Bronchial epithelial cell (primary cell): Measurements from ENCODE around the gene CKLF. TPM values are rescaled to one million over a fixed set of nuclear protein-coding genes. Genes with fewer than 3 reads are reported as not detected.

Experiments
- DNase-seq: peaks from one replicate; pipeline ENCODE4 v3.0.0-alpha.2; 2010; ENCODE audit warnings: low read depth
- FAIRE-seq: peaks from 2 replicates; lab custom pipeline; 2011; peaks lifted over from hg19 to GRCh38; lab: Jason Lieb, UNC
- H3K27me3 ChIP-seq: 2 replicates; pipeline ENCODE4 v1.5.1; 2011; ENCODE audit warnings: low read length; ENCODE audit not compliant: control insufficient read depth, insufficient read depth
- H3K36me3 ChIP-seq: 2 replicates; pipeline ENCODE4 v1.5.1; 2011; ENCODE audit warnings: low read length; ENCODE audit not compliant: control insufficient read depth, insufficient read depth
- H3K4me3 ChIP-seq: 2 replicates; pipeline ENCODE4 v1.5.1; 2011; ENCODE audit warnings: mild to moderate bottlenecking, low read depth, low read length, control low read depth
- total RNA-seq: library from RNA; depleted of rRNA; stranded (reverse); fragments of >200 nt; gene quantifications from 2 replicates; pipeline ENCODE4 v1.2.1, GENCODE V29; 2014
- TF ChIP-seq, protein P1 (sequence below): IDR thresholded peaks from 2 replicates; pipeline ENCODE4 v1.5.1; 2011; ENCODE audit warnings: mild to moderate bottlenecking, moderate library complexity, low read length, control low read depth, inconsistent platforms; ENCODE audit not compliant: insufficient read depth, severe bottlenecking

The CKLF gene
- total RNA-seq, 1 donor from 2014 or later: 22.6 TPM

DNA sequence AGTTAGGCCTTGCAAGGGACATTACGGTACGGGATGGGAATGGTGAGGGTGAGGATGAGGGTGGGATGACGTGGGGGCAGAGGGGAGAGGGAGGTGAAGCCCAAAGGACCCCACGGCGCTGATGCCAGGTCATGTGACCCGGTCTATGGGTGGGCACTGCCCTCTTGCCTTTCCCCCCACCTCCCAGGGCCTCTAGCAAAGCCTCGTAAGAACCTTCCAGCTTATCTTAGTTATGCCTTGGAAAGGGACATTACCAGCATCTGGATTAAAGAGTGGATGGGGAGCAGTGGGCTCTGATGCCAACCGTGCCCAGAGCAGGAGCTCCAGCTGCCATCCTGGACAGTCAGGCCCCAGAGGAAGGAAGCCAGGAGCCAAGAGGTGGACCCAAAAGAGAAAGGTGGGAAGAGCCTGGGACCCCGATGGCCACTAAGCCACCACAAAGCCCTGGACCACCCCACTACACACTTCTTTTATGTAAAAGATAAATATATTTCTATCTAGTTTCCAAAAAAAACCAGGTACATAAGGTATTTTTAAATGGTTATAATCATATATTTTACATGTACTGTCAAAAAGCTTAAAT lies 43.4 kb upstream of the CKLF start:
- Histone ChIP-seq H3K4me3 (no peak overlapping the region), H3K27me3 (no peaks in the 10 kb centered on the region), H3K36me3 (no peaks in the 10 kb centered on the region)
- TF ChIP-seq, protein P1, sequence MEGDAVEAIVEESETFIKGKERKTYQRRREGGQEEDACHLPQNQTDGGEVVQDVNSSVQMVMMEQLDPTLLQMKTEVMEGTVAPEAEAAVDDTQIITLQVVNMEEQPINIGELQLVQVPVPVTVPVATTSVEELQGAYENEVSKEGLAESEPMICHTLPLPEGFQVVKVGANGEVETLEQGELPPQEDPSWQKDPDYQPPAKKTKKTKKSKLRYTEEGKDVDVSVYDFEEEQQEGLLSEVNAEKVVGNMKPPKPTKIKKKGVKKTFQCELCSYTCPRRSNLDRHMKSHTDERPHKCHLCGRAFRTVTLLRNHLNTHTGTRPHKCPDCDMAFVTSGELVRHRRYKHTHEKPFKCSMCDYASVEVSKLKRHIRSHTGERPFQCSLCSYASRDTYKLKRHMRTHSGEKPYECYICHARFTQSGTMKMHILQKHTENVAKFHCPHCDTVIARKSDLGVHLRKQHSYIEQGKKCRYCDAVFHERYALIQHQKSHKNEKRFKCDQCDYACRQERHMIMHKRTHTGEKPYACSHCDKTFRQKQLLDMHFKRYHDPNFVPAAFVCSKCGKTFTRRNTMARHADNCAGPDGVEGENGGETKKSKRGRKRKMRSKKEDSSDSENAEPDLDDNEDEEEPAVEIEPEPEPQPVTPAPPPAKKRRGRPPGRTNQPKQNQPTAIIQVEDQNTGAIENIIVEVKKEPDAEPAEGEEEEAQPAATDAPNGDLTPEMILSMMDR: no peak
- no peak for DNase-seq
- FAIRE-seq: no peak

DNA sequence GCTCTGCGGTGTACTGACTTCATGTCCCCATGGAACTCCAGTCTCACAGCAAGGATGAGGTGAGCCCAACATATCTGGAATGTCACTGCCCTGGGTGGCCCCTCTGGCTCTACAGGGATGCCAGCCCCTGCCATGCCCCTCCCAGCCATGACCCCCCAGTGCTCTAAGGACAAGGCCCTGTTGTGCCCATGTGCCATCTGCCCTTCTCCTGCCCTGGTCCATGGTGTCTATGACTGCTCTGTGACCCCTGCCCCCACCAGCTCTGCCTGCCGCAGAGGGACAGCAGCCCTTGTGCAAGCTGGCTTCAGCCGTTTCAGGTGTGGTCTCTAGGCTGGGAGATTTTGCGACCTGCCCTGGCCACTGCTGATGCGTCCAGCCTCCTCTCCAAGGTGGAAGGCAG lies 42.8 kb upstream of the CKLF start:
- TF ChIP-seq, protein P1: no peak
- FAIRE-seq: no peak
- H3K27me3 ChIP-seq: no peaks in the 10 kb centered on the region
- no peak for DNase-seq
- no peak overlapping the region for H3K4me3 ChIP-seq
- H3K36me3 ChIP-seq: no peaks in the 10 kb centered on the region

GRCh38 chr16:66510298-66510697 lies 42.1 kb upstream of the CKLF start:
- no peak for FAIRE-seq
- Histone ChIP-seq H3K27me3 (no peaks in the 10 kb centered on the region), H3K4me3 (no peak overlapping the region), H3K36me3 (no peaks in the 10 kb centered on the region)
- TF ChIP-seq, protein P1: no peak
- DNase-seq: no peak

DNA sequence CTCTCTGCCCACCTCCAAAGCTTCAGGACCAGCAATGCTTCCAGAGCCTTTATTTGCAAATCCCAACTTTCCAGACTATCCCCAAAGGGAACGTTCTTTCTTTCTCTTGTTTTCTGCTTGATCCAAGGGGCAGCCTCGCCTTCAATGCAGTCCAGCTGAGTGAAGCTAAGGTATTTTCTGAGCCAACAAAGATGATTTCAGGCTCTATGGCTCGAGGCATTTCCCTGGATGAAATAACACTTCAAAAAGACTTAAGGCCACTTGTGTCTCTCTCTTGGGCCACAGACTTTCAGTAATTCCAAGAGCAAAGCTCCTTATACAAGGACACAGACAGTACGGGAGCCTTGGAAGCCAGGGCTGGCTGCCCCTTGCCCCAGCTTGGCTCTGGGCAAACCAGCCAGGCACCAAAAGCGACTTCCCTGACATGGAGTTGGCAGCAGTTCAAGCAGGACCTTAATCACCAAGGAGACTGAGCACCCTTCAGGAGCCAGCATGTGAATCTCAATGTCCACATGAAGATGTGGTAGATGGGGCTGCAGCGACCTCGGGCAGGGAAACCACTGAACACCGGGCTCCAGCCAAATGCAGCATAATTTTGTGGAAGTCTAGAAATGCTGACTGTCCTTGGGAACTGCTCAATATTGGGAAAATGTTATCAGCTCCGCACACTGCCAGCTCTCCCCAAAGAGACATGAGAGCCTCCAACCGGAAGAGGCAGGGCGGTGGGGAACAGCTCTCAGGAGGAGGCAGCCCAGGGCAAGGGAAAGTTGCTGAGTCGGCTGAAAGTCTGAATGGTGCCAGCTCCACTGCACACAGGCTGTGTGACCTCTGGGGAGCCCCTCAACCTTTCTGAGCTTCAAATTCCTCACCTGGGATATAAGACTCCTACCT lies 41.4 kb upstream of the CKLF start:
- H3K36me3 ChIP-seq: no peaks in the 10 kb centered on the region
- TF ChIP-seq, protein P1: no peak
- no peak overlapping the region for H3K4me3 ChIP-seq
- DNase-seq (no peak), FAIRE-seq (no peak)
- no peaks in the 10 kb centered on the region for H3K27me3 ChIP-seq

GRCh38 chr16:66511602-66512271 lies 40.6 kb upstream of the CKLF start:
- peak; percentile 88 for FAIRE-seq
- Histone ChIP-seq H3K4me3 (no peak overlapping the region), H3K27me3 (no peaks in the 10 kb centered on the region), H3K36me3 (no peaks in the 10 kb centered on the region)
- TF ChIP-seq, protein P1: no peak
- DNase-seq: peak; percentile 81
